SK-N-SH (cell line): ENCODE results near the gene TMEM147. TPM values are rescaled to one million over a fixed set of nuclear protein-coding genes. Genes with fewer than 3 reads are reported as not detected.

Source experiments
- CTCF ChIA-PET: fragments of 300-600, 350-600 bp; formaldehyde crosslinking; extraction: SDS; loops from one replicate; lab custom pipeline; 2021; lab: Yijun Ruan, JAX
- POLR2A ChIA-PET: fragments of 350-600 bp; sonication (Branson Sonifier 250); formaldehyde crosslinking; extraction: SDS; loops from one replicate; lab custom pipeline; 2020; ENCODE audit warnings: antibody characterized with exemption, inconsistent platforms; lab: Yijun Ruan, JAX
- DNase-seq: peaks from one replicate; pipeline ENCODE4 v3.0.0; 2012
- H2AFZ ChIP-seq: fragments of 200-600 bp; sonication (generic); 2 replicates; pipeline ENCODE4 v1.8.1; 2016; ENCODE audit warnings: antibody characterized with exemption, mild to moderate bottlenecking, low read depth
- H3F3A ChIP-seq: fragments of 200-600 bp; sonication (generic); replicated peaks from 2 replicates; pipeline ENCODE3; 2016; ENCODE audit warnings: antibody characterized with exemption, mild to moderate bottlenecking; ENCODE audit not compliant: insufficient read depth
- H3K27ac ChIP-seq, 2 experiments: fragments of 200-500 bp in 1 of 2; fragments of 200-600 bp in 1 of 2; sonication (Bioruptor generic) in 1 of 2; sonication (generic), shearing (Covaris generic) in 1 of 2; 2 replicates each; pipeline versions ENCODE4 v1.5.1 to v1.6.1; 2014 to 2016; ENCODE audit warnings: low read depth in 2 of 2, inconsistent platforms in 1 of 2, low read length in 1 of 2, mild to moderate bottlenecking in 1 of 2, mixed read lengths in 1 of 2
- H3K27me3 ChIP-seq: fragments of 200-600 bp; sonication (generic), shearing (Covaris generic); 2 replicates; pipeline ENCODE4 v1.6.1; 2016; ENCODE audit warnings: mixed run types; ENCODE audit not compliant: insufficient read depth
- H3K36me3 ChIP-seq, 2 experiments: fragments of 200-500 bp in 1 of 2; fragments of 200-600 bp in 1 of 2; sonication (Bioruptor generic) in 1 of 2; sonication (generic) in 1 of 2; replicated peaks in 1 of 2; 2 replicates each; pipeline versions ENCODE3 to v1.5.1; 2014 to 2016; ENCODE audit warnings: low read length in 1 of 2, mild to moderate bottlenecking in 1 of 2; ENCODE audit not compliant: insufficient read depth in 2 of 2, control insufficient read depth in 1 of 2
- H3K4me1 ChIP-seq, 2 experiments: fragments of 200-500 bp in 1 of 2; fragments of 200-600 bp in 1 of 2; sonication (Bioruptor generic) in 1 of 2; sonication (generic), shearing (Covaris generic) in 1 of 2; 2 replicates each; pipeline versions ENCODE4 v1.5.1 to v1.6.1; 2014 to 2016; ENCODE audit warnings: low read depth in 1 of 2, low read length in 1 of 2, mixed run types in 1 of 2; ENCODE audit not compliant: insufficient read depth in 2 of 2, control insufficient read depth in 1 of 2
- H3K4me2 ChIP-seq: fragments of 200-600 bp; sonication (generic), shearing (Covaris generic); 2 replicates; pipeline ENCODE4 v1.6.1; 2017; ENCODE audit warnings: mixed run types
- H3K4me3 ChIP-seq, 2 experiments: fragments of 200-500 bp in 1 of 2; fragments of 200-600 bp in 1 of 2; sonication (Bioruptor generic) in 1 of 2; sonication (generic), shearing (Covaris generic) in 1 of 2; 2 replicates each; pipeline versions ENCODE4 v1.5.1 to v1.8.1; 2014 to 2016; ENCODE audit warnings: low read depth in 2 of 2, inconsistent platforms in 1 of 2, low read length in 1 of 2, mild to moderate bottlenecking in 1 of 2, mixed read lengths in 1 of 2, moderate library complexity in 1 of 2
- H3K79me2 ChIP-seq: fragments of 200-600 bp; sonication (generic); 2 replicates; pipeline ENCODE4 v1.8.1; 2017; ENCODE audit warnings: mild to moderate bottlenecking; ENCODE audit not compliant: insufficient read depth
- H3K9ac ChIP-seq: fragments of 200-600 bp; sonication (generic); 2 replicates; pipeline ENCODE4 v1.6.1; 2017; ENCODE audit warnings: mixed run types
- H3K9me2 ChIP-seq: fragments of 200-600 bp; sonication (generic); 2 replicates; pipeline ENCODE4 v1.6.1; 2017; ENCODE audit warnings: mixed run types
- H3K9me3 ChIP-seq: fragments of 200-600 bp; sonication (generic); 2 replicates; pipeline ENCODE4 v1.6.1; 2017; ENCODE audit warnings: mixed run types, mild to moderate bottlenecking, moderate library complexity
- H4K20me1 ChIP-seq: fragments of 200-600 bp; sonication (generic); 2 replicates; pipeline ENCODE4 v1.6.1; 2017; ENCODE audit warnings: mild to moderate bottlenecking, mixed run types; ENCODE audit not compliant: insufficient read depth
- CHD2 ChIP-seq: fragments of 150-350 bp; IDR thresholded peaks from 2 replicates; pipeline ENCODE4 v1.6.1; 2018; ENCODE audit warnings: low read length; ENCODE audit not compliant: partially characterized antibody
- ELF1 ChIP-seq: IDR thresholded peaks from 2 replicates; pipeline ENCODE4 v1.4.0; 2012
- EZH2phosphoT487 ChIP-seq: fragments of 200-600 bp; sonication (generic); IDR thresholded peaks from 2 replicates; pipeline ENCODE4 v1.6.1; 2017; ENCODE audit warnings: low read depth, mixed run types, mild to moderate bottlenecking, antibody characterized with exemption, moderate library complexity, borderline replicate concordance
- FOXJ3 ChIP-seq: sonication (generic); formaldehyde crosslinking; IDR thresholded peaks from 2 replicates; pipeline ENCODE4 v1.5.1; 2020; ENCODE audit warnings: mild to moderate bottlenecking, missing genetic modification reagents
- IRF3 ChIP-seq: fragments of 150-350 bp; IDR thresholded peaks from 2 replicates; pipeline ENCODE4 v1.6.1; 2016; ENCODE audit warnings: mild to moderate bottlenecking, low read depth, low read length
- MAX ChIP-seq: IDR thresholded peaks from 2 replicates; pipeline ENCODE4 v1.4.0; 2012; ENCODE audit warnings: low read depth
- MXI1 ChIP-seq: IDR thresholded peaks from 2 replicates; pipeline ENCODE4 v1.6.1; 2012; ENCODE audit warnings: mild to moderate bottlenecking, low read depth, low read length, improper control_type of control experiment
- NFIC ChIP-seq: IDR thresholded peaks from 2 replicates; pipeline ENCODE4 v1.4.0; 2012; ENCODE audit warnings: borderline replicate concordance
- PBX3 ChIP-seq: IDR thresholded peaks from 2 replicates; pipeline ENCODE4; 2012
- RCOR1 ChIP-seq: fragments of 150-350 bp; IDR thresholded peaks from 2 replicates; pipeline ENCODE4 v1.6.1; 2017; ENCODE audit warnings: antibody characterized with exemption, low read length
- RFX5 ChIP-seq: IDR thresholded peaks from 2 replicates; pipeline ENCODE4 v1.6.1; 2012; ENCODE audit warnings: mild to moderate bottlenecking, improper control_type of control experiment, low read length
- TAF1 ChIP-seq: IDR thresholded peaks from 2 replicates; pipeline ENCODE4 v1.6.1; 2012; ENCODE audit warnings: low read depth, mild to moderate bottlenecking, low read length, moderate library complexity, borderline replicate concordance
- YY1 ChIP-seq: IDR thresholded peaks from 2 replicates; pipeline ENCODE4 v1.4.0; 2012; ENCODE audit warnings: low read depth, mild to moderate bottlenecking
- WGBS: methylation state at CpG from one replicate; pipeline ENCODE4 v1.1.6; 2017; ENCODE audit warnings: low lambda C conversion rate; 5-methylcytosine and 5-hydroxymethylcytosine counted together
- polyA plus RNA-seq, 3 experiments: library from polyadenylated mRNA; depleted of rRNA; stranded (reverse); fragments of >200 nt; gene quantifications; 2 replicates each; pipeline ENCODE4 v1.2.3, GENCODE V29; 2012
- TF ChIP-seq, protein P1 (sequence below): IDR thresholded peaks from 2 replicates; pipeline ENCODE4 v1.4.0; 2012; ENCODE audit warnings: low read depth, borderline replicate concordance
- TF ChIP-seq, protein P2 (sequence below): IDR thresholded peaks from 2 replicates; pipeline ENCODE4 v1.4.0; 2012; ENCODE audit warnings: low read depth, borderline replicate concordance
- TF ChIP-seq, protein P3 (sequence below): fragments of 150-350 bp; IDR thresholded peaks from 2 replicates; pipeline ENCODE4 v1.6.1; 2017; ENCODE audit warnings: antibody characterized with exemption, low read length, low read depth, borderline replicate concordance

TMEM147 gene
- polyA plus RNA-seq, 1 of the 3 experiments (the other 2 are of a cell fraction): 202 TPM

- no peak overlapping the region for H3K9ac ChIP-seq
- CTCF ChIA-PET: interaction anchor here (0.6 to 8.3 kb wide), 14 partner anchors 12 to 684 kb away, joined by 3 to 127 read pairs (median 7); partner anchors contain the start of gene LGI4
- H3K36me3 ChIP-seq: no peaks in the 10 kb centered on the region
- H3K79me2 ChIP-seq: no peaks in the 10 kb centered on the region
- no peak overlapping the region for H3K4me3 ChIP-seq
- TF ChIP-seq, protein P1, sequence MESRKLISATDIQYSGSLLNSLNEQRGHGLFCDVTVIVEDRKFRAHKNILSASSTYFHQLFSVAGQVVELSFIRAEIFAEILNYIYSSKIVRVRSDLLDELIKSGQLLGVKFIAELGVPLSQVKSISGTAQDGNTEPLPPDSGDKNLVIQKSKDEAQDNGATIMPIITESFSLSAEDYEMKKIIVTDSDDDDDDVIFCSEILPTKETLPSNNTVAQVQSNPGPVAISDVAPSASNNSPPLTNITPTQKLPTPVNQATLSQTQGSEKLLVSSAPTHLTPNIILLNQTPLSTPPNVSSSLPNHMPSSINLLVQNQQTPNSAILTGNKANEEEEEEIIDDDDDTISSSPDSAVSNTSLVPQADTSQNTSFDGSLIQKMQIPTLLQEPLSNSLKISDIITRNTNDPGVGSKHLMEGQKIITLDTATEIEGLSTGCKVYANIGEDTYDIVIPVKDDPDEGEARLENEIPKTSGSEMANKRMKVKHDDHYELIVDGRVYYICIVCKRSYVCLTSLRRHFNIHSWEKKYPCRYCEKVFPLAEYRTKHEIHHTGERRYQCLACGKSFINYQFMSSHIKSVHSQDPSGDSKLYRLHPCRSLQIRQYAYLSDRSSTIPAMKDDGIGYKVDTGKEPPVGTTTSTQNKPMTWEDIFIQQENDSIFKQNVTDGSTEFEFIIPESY: no peak
- WGBS: 22% methylated on average over 4 of the region's 7 CpGs
- H3K4me2 ChIP-seq: no peak overlapping the region
- peaks cover 73% of the 10 kb centered on the region for H3K27me3 ChIP-seq
- no peak for DNase-seq
- no peaks in the 10 kb centered on the region for H3K9me3 ChIP-seq
- no peak overlapping the region for H2AFZ ChIP-seq
- H3K4me1 ChIP-seq: no peaks in the 10 kb centered on the region; a peak in 2 of 4 replicates
- no peaks in the 10 kb centered on the region for H3K9me2 ChIP-seq
- POLR2A ChIA-PET: no interaction called here
- H3K27ac ChIP-seq: no peak overlapping the region
- no peaks in the 10 kb centered on the region for H4K20me1 ChIP-seq
- no peaks in the 10 kb centered on the region for H3F3A ChIP-seq
Measured at GRCh38 chr19:35511337-35511736, 34.1 kb upstream of the TMEM147 start.

- no peak overlapping the region for H3K9ac ChIP-seq
- no peak overlapping the region for H3K4me3 ChIP-seq
- CTCF ChIA-PET: interaction anchor here (1.2 to 1.5 kb wide), 3 partner anchors 18 to 45 kb away, joined by 3 to 9 read pairs (median 4); no protein-coding TSS in a partner anchor
- H3K4me1 ChIP-seq: no peaks in the 10 kb centered on the region; a peak in 2 of 4 replicates
- H3K36me3 ChIP-seq: no peaks in the 10 kb centered on the region
- H3K27me3 ChIP-seq: peaks cover 56% of the 10 kb centered on the region
- no peak overlapping the region for H3K4me2 ChIP-seq
- H2AFZ ChIP-seq: no peak overlapping the region
- no peak for DNase-seq
- no peaks in the 10 kb centered on the region for H4K20me1 ChIP-seq
- no peaks in the 10 kb centered on the region for H3F3A ChIP-seq
- H3K27ac ChIP-seq: no peak overlapping the region
- WGBS: 17% methylated on average over 15 of the region's 15 CpGs
- POLR2A ChIA-PET: no interaction called here
- H3K9me3 ChIP-seq: no peaks in the 10 kb centered on the region
- TF ChIP-seq, protein P2, sequence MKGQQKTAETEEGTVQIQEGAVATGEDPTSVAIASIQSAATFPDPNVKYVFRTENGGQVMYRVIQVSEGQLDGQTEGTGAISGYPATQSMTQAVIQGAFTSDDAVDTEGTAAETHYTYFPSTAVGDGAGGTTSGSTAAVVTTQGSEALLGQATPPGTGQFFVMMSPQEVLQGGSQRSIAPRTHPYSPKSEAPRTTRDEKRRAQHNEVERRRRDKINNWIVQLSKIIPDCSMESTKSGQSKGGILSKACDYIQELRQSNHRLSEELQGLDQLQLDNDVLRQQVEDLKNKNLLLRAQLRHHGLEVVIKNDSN: no peak
- TF ChIP-seq RFX5: no peak
- TF ChIP-seq TAF1: no peak
- TF ChIP-seq RCOR1: no peak
- TF ChIP-seq YY1: no peak
- no peak for TF ChIP-seq EZH2phosphoT487
- TF ChIP-seq MXI1: no peak
- no peak for TF ChIP-seq PBX3
- TF ChIP-seq, protein P3, sequence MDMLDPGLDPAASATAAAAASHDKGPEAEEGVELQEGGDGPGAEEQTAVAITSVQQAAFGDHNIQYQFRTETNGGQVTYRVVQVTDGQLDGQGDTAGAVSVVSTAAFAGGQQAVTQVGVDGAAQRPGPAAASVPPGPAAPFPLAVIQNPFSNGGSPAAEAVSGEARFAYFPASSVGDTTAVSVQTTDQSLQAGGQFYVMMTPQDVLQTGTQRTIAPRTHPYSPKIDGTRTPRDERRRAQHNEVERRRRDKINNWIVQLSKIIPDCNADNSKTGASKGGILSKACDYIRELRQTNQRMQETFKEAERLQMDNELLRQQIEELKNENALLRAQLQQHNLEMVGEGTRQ: no peak
- no peak for TF ChIP-seq FOXJ3 (CRISPR knock-in tag)
- no peak for TF ChIP-seq ELF1
- TF ChIP-seq IRF3: no peak
- no peak for TF ChIP-seq NFIC
- no peak for TF ChIP-seq MAX
- TF ChIP-seq CHD2: no peak
- H3K79me2 ChIP-seq: no peaks in the 10 kb centered on the region
- H3K9me2 ChIP-seq: no peaks in the 10 kb centered on the region
Measured at GRCh38 chr19:35512831-35513627, 32.4 kb upstream of the TMEM147 start.
